Upper lobe of right lung (tissue), 1 donor: ENCODE results near the gene ETDC. TPM values are rescaled to one million over a fixed set of nuclear protein-coding genes. Genes with fewer than 3 reads are reported as not detected.

ENCODE experiments used
- ATAC-seq: fragments of 200-7000 bp; cut with Tn5 transposase; one replicate; pipeline ENCODE4 v1.9.1; 2020; ENCODE audit warnings: mild to moderate bottlenecking, moderate library complexity
- DNase-seq: peaks from one replicate; pipeline ENCODE4 v3.0.0-alpha.2; 2020
- H3K27ac ChIP-seq: fragments of 200-600 bp; one replicate; pipeline ENCODE4 v1.8.0; 2022
- H3K27me3 ChIP-seq: fragments of 200-600 bp; one replicate; pipeline ENCODE4 v1.8.0; 2022; ENCODE audit warnings: mild to moderate bottlenecking
- H3K36me3 ChIP-seq: fragments of 200-600 bp; one replicate; pipeline ENCODE4 v1.8.0; 2022
- H3K4me1 ChIP-seq: fragments of 200-600 bp; one replicate; pipeline ENCODE4 v1.8.0; 2022
- H3K4me3 ChIP-seq: fragments of 200-600 bp; one replicate; pipeline ENCODE4 v1.8.0; 2022; ENCODE audit warnings: mild to moderate bottlenecking
- H3K9me3 ChIP-seq: fragments of 200-600 bp; one replicate; pipeline ENCODE4 v1.8.0; 2022
- CTCF ChIP-seq: fragments of 200-600 bp; IDR thresholded peaks from one replicate; pipeline ENCODE4 v1.8.0; 2022; ENCODE audit warnings: antibody characterized with exemption
- intact Hi-C: fragments of 100-400 bp; cut with DNase I; formaldehyde crosslinking; loops from one replicate; pipeline ENCODE4 v1.11.0; 2022
- total RNA-seq: library from RNA; stranded (reverse); fragmentation: NEBNext Ultra II Directional; extraction: Animal tissue kit (Norgen Biotek cat#: 25700); gene quantifications from one replicate; pipeline ENCODE4 v1.2.1, GENCODE V29; 2021
- donor health status: DM: no; HTN: yes; CAD: no; lungs with severe emphysema.

Gene ETDC
- total RNA-seq, 1 donor from 2014 or later: not detected

- no peak for DNase-seq
- H3K36me3 ChIP-seq: no peaks in the 10 kb centered on the region
- H3K27me3 ChIP-seq: no peaks in the 10 kb centered on the region
- intact Hi-C loops: no loop called here
- H3K9me3 ChIP-seq: no peaks in the 10 kb centered on the region
- no peak overlapping the region for H3K4me3 ChIP-seq
- TF ChIP-seq CTCF: no peak
- no peak overlapping the region for H3K27ac ChIP-seq
- ATAC-seq: no peak
- no peaks in the 10 kb centered on the region for H3K4me1 ChIP-seq
Measured at GRCh38 chrX:135347381-135348016, 38.2 kb downstream of the ETDC start.

DNA sequence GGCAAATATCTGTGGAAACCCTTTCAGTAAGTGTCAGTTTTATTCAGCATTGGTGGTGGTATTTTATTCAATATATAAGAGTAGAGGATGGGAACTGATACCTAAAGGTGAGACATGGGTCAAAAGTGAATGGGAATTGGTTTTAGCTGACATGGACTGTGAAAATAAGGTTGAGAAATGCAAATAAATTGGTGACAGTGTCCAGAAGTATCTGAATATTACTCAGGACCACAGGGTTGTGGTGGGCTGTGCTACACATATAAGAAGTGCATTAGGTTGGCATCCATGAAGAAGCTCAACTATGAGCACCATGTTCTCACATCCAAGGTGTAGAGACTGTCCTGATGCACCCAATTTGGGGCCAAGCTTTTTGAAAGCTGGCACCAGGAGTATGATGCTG, 45.0 kb downstream of the ETDC start:
- no peak overlapping the region for H3K4me3 ChIP-seq
- TF ChIP-seq CTCF: no peak
- no peaks in the 10 kb centered on the region for H3K36me3 ChIP-seq
- no peaks in the 10 kb centered on the region for H3K4me1 ChIP-seq
- H3K27ac ChIP-seq: no peak overlapping the region
- no peaks in the 10 kb centered on the region for H3K27me3 ChIP-seq
- no peaks in the 10 kb centered on the region for H3K9me3 ChIP-seq
- intact Hi-C loops: no loop called here
- ATAC-seq: no peak
- DNase-seq: no peak

Other genes with a start within 250 kb of the ETDC start
- 2.4 TPM for gene SMIM10L2B, start 210.8 kb upstream of the ETDC start, total RNA-seq
- not detected for gene ETDB, start 189.0 kb upstream of the ETDC start, total RNA-seq
- not detected for gene CT55, start 138.1 kb upstream of the ETDC start, total RNA-seq
- gene ETDA, start 57.4 kb upstream of the ETDC start, total RNA-seq: not detected
- gene ZNF75D, start 34.6 kb downstream of the ETDC start, total RNA-seq: 10.5 TPM
- gene ZNF449, start 35.3 kb downstream of the ETDC start, total RNA-seq: 4.7 TPM
- 2.0 TPM for gene SMIM10L2A, start 112.5 kb downstream of the ETDC start, total RNA-seq
- 7.4 TPM for gene INTS6L, start 211.2 kb downstream of the ETDC start, total RNA-seq